ENCODE data around the gene C1orf21. TPM values are rescaled to one million over a fixed set of nuclear protein-coding genes. Genes with fewer than 3 reads are reported as not detected.

C1orf21 gene
- polyA plus RNA-seq, 1 experiment, result 4.3 TPM

- H3K36me3 ChIP-seq (ENCODE audit: control insufficient read depth, insufficient read depth, low read length), result no peaks in the 10 kb centered on the region
- no peak overlapping the region for H3K4me3 ChIP-seq (ENCODE audit: low read depth, low read length)
- no peak for TF ChIP-seq CTCF (IDR thresholded peaks at IDR 0.05; ENCODE audit: insufficient read depth, low read depth, low read length)
- H3K27me3 ChIP-seq (ENCODE audit: control insufficient read depth, insufficient read depth, low read length), result no peaks in the 10 kb centered on the region
- CTCF ChIA-PET, result no interaction called here
- POLR2A ChIA-PET, result no interaction called here
- no peak for DNase-seq (ENCODE audit: low read depth)
These were observed 217.5 kb downstream of the C1orf21 start for GRCh38 chr1:184604152-184604900.

- no peak overlapping the region for H3K4me3 ChIP-seq (ENCODE audit: low read depth, low read length)
- no peaks in the 10 kb centered on the region for H3K27me3 ChIP-seq (ENCODE audit: control insufficient read depth, insufficient read depth, low read length)
- CTCF ChIA-PET, result interaction anchor here (1.1 kb wide), 1 partner anchor 15 kb away, joined by 3 read pairs; no protein-coding TSS in a partner anchor
- no peak for DNase-seq (ENCODE audit: low read depth)
- no peaks in the 10 kb centered on the region for H3K36me3 ChIP-seq (ENCODE audit: control insufficient read depth, insufficient read depth, low read length)
- no peak for TF ChIP-seq CTCF (IDR thresholded peaks at IDR 0.05; ENCODE audit: insufficient read depth, low read depth, low read length)
- POLR2A ChIA-PET, result no interaction called here
These were observed 219.1 kb downstream of the C1orf21 start for GRCh38 chr1:184605941-184606340.

GRCh38 chr1:184606786-184607185, 220.0 kb downstream of the C1orf21 start:
- H3K27me3 ChIP-seq (ENCODE audit: control insufficient read depth, insufficient read depth, low read length), result no peaks in the 10 kb centered on the region
- no peaks in the 10 kb centered on the region for H3K36me3 ChIP-seq (ENCODE audit: control insufficient read depth, insufficient read depth, low read length)
- ChIA-PET CTCF (interaction anchor here (1.1 kb wide), 1 partner anchor 16 kb away, joined by 3 read pairs; no protein-coding TSS in a partner anchor), POLR2A (no interaction called here)
- DNase-seq (ENCODE audit: low read depth), result no peak
- no peak for TF ChIP-seq CTCF (IDR thresholded peaks at IDR 0.05; ENCODE audit: insufficient read depth, low read depth, low read length)
- H3K4me3 ChIP-seq (ENCODE audit: low read depth, low read length), result no peak overlapping the region

- Histone ChIP-seq H3K4me3 (ENCODE audit: low read depth, low read length) (no peak overlapping the region), H3K36me3 (ENCODE audit: control insufficient read depth, insufficient read depth, low read length) (no peaks in the 10 kb centered on the region), H3K27me3 (ENCODE audit: control insufficient read depth, insufficient read depth, low read length) (no peaks in the 10 kb centered on the region)
- ChIA-PET CTCF (no interaction called here), POLR2A (no interaction called here)
- TF ChIP-seq CTCF (IDR thresholded peaks at IDR 0.05; ENCODE audit: insufficient read depth, low read depth, low read length), result no peak
- no peak for DNase-seq (ENCODE audit: low read depth)
These were observed 221.8 kb downstream of the C1orf21 start for GRCh38 chr1:184608581-184608980.

- TF ChIP-seq CTCF (IDR thresholded peaks at IDR 0.05; ENCODE audit: insufficient read depth, low read depth, low read length), result no peak
- no peak for DNase-seq (ENCODE audit: low read depth)
- no peaks in the 10 kb centered on the region for H3K27me3 ChIP-seq (ENCODE audit: control insufficient read depth, insufficient read depth, low read length)
- ChIA-PET POLR2A (no interaction called here), CTCF (no interaction called here)
- H3K36me3 ChIP-seq (ENCODE audit: control insufficient read depth, insufficient read depth, low read length), result no peaks in the 10 kb centered on the region
- no peak overlapping the region for H3K4me3 ChIP-seq (ENCODE audit: low read depth, low read length)
These were observed 222.2 kb downstream of the C1orf21 start for GRCh38 chr1:184608990-184609389.

Measured in BJ (cell line).